GM12801 (cell line): ENCODE data around the gene SDSL.

Source experiments
- CTCF ChIP-seq: IDR thresholded peaks from one replicate; pipeline ENCODE4 v1.5.1; 2011; ENCODE audit warnings: control low read depth; ENCODE audit not compliant: insufficient read length; ENCODE audit errors: extremely low read depth

The SDSL gene

DNA sequence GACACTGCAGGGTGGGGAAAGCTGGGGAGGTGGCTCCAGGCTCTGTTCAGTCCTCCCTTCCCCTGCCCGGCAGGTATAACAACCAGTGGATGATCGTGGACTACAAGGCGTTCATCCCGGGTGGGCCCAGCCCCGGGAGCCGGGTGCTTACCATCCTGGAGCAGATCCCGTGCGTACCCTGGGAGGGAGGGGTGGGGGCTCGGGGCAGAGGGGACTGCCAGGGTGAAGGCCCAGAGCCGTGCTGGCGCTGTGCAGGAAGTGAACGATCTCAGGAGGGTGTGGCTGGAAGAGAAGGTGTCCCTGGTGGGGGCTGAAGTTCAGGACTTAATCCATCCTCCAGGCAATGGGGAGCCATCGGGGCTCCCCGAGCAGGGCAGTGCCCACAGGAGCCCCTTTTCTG lies 37.4 kb upstream of the SDSL start:
- no peak for TF ChIP-seq CTCF

DNA sequence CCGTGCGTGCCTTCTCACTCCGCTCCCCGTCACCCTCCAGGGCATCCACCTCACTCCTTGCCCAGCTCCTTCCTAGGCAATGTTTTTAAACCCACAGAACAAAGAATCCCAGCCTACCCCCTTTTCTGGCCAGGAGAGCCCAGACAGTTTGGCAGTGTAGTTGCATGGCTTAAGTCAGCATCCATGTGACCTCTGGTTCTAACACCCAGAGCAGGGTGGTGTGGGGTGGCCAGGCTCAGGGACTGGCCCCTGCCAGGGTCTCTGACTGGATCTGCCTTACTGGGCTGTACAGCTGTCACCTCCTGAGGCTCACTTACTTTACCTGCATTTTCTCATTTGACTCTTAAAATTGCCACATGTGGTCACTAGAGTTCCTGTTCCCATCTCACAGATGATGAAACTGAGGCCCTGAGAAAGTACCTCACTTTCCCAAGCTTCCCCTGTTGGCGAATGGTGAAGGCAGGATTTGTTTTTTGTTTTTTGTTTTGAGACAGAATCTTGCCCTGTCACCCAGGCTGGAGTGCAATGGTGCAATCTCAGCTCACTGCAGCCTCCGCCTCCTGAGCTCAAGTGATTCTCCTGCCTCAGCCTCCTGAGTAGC lies 36.8 kb upstream of the SDSL start:
- no peak for TF ChIP-seq CTCF

DNA sequence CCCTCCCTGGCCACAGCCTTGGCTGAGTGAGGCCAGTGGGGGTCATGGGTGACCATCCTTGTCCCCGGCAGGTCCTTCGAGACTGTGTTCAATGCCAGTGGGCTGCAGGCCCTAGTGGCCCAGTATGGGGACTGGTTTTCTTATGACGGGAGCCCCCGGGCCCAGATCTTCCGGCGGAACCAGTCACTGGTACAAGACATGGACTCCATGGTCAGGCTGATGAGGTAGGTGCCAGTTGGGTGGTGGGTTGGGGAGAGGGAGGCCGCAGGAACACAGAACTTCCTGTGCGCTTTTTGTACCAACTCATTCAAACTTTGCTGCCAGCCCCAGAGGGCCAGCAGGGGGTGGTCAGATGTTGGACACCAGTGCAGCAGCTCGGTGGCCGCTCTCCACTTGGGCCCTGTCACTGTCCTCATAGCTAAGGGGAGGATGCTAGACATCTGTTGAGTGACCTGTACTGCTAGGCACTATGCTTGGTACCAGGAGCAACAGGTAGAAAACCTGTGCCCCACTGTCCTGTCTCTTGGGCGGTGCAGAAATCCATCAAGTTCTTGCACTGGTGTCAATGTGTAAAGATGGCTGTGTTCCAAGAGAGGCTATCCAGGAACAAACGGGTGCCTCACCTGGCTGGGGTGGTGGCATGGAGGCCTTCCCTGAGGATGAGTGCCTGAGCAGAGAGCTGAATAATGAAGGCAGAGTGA lies 35.2 kb upstream of the SDSL start:
- no peak for TF ChIP-seq CTCF

GRCh38 chr12:113387631-113388030 lies 34.5 kb upstream of the SDSL start:
- no peak for TF ChIP-seq CTCF

GRCh38 chr12:113388351-113388750 lies 33.8 kb upstream of the SDSL start:
- no peak for TF ChIP-seq CTCF

GRCh38 chr12:113390064-113391043 lies 31.8 kb upstream of the SDSL start:
- no peak for TF ChIP-seq CTCF

DNA sequence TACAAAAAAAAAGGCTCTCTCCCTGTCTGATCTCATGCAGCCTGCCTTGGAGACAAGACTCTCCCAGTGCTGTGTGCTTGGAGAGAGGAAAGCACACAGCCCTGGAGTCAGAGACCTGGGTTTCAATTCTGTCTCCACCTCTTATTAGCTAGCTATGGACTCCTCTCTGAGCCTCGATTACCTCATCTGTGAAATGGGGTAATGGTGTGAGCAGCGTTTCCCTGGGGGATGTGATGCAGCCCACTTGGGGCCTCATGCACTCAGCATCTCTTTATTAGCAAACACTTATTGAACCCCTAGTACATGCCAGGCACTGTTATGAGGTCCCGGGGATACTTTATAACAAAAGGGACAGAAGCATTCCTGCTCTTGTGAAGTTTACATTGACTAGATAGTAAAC lies 31.0 kb upstream of the SDSL start:
- TF ChIP-seq CTCF = no peak
